Right lobe of liver (tissue), 4 donors: Measurements from ENCODE around the gene PHYHD1.

Experiments
- POLR2A ChIP-seq: fragments of 450-650 bp; IDR thresholded peaks from one replicate; pipeline ENCODE4 v1.6.1; 2017; ENCODE audit warnings: antibody characterized with exemption, mild to moderate bottlenecking
- TF ChIP-seq, protein P1 (sequence below), 4 donors: fragments of 200-600 bp in 3 of 4; fragments of 450-650 bp in 1 of 4; IDR thresholded peaks; one replicate each; pipeline versions ENCODE4 v1.5.1 to v1.8.0; 2016 to 2022; ENCODE audit warnings: antibody characterized with exemption in 4 of 4, mild to moderate bottlenecking in 2 of 4
- donor health status: DM: no; HTN: no; CAD: no.
- donor health status: DM: no; HTN: no; CAD: no.
- donor health status: DM: no; HTN: yes; CAD: no.

DNA sequence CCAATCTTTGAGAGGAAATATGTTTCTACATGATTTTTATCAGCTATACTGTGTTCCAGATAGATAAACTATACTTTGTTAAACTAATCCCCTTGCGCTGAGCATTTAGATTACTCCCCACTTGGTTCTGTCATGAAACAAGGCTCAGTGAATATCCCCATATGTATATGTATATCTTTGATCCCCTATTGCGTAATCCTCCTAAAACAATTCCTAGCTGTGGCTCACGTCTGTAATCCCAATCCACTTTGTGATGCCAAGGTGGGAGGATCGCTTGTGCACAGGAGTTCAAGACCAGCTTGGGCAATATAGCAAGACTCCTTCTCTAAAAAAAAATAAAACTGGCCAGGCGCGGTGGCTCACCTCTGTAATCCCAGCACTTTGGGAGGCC, 2.7 kb downstream of the PHYHD1 start:
- TF ChIP-seq, protein P1, sequence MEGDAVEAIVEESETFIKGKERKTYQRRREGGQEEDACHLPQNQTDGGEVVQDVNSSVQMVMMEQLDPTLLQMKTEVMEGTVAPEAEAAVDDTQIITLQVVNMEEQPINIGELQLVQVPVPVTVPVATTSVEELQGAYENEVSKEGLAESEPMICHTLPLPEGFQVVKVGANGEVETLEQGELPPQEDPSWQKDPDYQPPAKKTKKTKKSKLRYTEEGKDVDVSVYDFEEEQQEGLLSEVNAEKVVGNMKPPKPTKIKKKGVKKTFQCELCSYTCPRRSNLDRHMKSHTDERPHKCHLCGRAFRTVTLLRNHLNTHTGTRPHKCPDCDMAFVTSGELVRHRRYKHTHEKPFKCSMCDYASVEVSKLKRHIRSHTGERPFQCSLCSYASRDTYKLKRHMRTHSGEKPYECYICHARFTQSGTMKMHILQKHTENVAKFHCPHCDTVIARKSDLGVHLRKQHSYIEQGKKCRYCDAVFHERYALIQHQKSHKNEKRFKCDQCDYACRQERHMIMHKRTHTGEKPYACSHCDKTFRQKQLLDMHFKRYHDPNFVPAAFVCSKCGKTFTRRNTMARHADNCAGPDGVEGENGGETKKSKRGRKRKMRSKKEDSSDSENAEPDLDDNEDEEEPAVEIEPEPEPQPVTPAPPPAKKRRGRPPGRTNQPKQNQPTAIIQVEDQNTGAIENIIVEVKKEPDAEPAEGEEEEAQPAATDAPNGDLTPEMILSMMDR (IDR thresholded peaks at IDR 0.05): no peak
- no peak for TF ChIP-seq POLR2A
